Measurements from ENCODE around the gene DAB1. TPM values are rescaled to one million over a fixed set of nuclear protein-coding genes. Genes with fewer than 3 reads are reported as not detected.

Gene DAB1
- total RNA-seq, 2 donors from 2014 or later = 78.3 to 118 TPM

DNA sequence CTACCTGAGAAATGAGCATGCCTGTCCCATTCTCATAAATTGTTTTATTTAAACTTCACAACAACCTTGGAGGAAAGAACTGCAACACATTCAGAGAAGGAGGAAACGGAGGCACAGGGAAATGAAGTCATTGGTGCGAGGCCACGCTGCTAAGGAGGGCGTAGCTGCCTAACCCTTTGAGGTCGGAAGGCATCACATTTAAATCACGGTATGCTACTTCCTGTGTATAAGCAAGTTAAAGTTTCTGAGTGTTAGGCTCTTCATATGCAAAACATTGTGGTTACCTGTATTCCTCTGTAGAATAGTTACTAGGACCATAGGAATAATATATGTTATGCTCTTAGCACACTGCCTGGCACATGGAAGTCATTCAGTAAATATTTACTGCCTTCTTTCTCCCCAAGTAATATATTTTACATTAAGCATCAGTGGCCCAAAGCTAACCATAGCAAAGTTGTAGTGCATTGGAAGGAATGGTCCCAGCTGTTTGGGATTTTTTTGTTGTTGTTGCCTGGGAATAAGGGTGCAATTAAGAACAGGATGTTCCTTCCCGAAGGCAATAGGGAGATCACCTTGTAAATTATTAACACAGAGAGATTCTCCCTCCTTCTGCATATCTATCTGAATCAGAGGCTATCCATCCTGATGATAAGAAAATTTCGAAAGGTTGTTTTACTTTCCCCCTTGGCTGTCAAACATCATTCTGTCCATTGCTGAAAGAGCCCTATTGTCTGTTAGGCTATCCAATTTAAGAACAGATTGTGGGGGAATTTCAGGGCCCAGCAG, 265.8 kb downstream of the DAB1 start:
- DNase-seq (ENCODE audit: low spot score) = no peak
- intact Hi-C loops (cut with DNase I) = no loop called here

- intact Hi-C loops (cut with DNase I) = no loop called here
- no peak for DNase-seq (ENCODE audit: low spot score)
These were observed 267.0 kb downstream of the DAB1 start for GRCh38 chr1:57156907-57157306.

DNA sequence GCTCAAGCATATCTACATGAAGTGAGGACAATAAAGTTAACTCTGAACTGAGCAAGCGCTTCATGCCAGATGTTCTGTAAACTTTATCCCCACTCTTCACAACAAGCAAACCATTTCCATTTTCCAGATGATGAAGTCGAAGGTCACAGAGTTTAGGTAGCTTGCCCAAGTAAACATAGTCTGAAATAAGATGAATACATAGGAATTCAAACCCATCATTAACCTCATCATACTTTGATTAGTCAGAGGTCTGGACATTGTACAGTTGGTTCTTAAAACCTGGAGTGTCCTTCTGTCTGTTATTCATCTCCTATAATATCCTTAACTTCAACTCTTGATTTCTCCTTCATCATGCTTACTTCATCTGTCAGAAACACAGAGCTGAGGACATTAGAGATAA, 277.8 kb downstream of the DAB1 start:
- intact Hi-C loops (cut with DNase I) = no loop called here
- DNase-seq (ENCODE audit: low spot score) = no peak

- intact Hi-C loops (cut with DNase I) = no loop called here
- no peak for DNase-seq (ENCODE audit: low spot score)
These were observed 280.9 kb downstream of the DAB1 start for GRCh38 chr1:57142999-57143398.

GRCh38 chr1:57142169-57142568, 281.7 kb downstream of the DAB1 start:
- DNase-seq (ENCODE audit: low spot score) = no peak
- intact Hi-C loops (cut with DNase I) = no loop called here

DNA sequence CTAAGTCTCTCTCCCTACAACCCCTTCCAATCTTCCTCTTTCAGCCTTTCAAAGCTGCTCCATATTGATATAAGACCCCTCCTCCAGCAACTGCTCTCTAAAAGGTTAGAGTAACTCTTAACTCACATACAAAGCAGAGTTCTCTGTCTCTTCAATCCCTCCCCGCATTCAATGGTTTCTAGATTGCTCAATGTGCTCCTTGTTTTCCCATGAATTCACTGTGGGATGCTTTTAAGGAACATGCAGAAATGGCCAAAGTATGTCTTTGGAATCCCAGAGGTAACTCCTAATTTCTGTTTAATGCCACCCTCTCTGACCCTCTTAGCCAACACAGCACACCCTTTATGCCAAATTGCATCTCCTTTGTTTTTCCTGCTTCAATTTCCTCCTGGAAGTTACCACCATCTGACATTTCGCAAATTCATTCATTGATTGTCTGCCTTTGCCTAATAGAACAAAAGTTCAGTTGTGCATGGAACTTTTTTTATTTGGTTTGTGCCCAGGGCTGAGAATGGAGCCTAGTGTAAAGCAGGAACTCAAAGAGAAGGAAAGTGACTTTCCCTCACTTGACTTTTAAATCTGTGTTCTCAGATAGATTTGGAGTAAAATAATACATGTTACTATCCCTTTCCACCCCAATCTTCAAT, 285.3 kb downstream of the DAB1 start:
- intact Hi-C loops (cut with DNase I) = no loop called here
- no peak for DNase-seq (ENCODE audit: low spot score)

GRCh38 chr1:57137980-57138379, 285.9 kb downstream of the DAB1 start:
- no peak for DNase-seq (ENCODE audit: low spot score)
- intact Hi-C loops (cut with DNase I) = no loop called here

DNA sequence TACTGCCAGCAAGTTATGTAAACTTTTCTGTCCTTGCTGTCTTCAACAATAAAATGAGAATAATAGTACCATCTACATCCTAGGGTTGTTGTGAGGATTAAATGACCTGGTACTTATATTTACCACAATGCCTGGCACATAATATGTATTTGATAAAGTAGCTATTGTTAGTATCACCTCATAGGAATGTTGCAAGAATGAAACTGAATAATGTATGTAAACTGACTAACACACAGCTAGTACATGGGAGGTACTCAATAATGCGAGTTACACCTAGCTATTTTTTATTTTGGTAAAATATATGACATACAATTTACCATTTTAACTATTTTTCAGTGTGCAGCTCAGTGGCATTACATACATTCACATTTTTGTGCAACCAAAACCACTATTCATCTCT, 289.1 kb downstream of the DAB1 start:
- intact Hi-C loops (cut with DNase I) = no loop called here

GRCh38 chr1:57133686-57134085, 290.2 kb downstream of the DAB1 start:
- DNase-seq (ENCODE audit: low spot score) = no peak
- intact Hi-C loops (cut with DNase I) = no loop called here

More for the DNA sequence above, 289.1 kb downstream of the DAB1 start:
- no peak for DNase-seq (ENCODE audit: low spot score)

- intact Hi-C loops (cut with DNase I) = no loop called here
- no peak for DNase-seq (ENCODE audit: low spot score)
These were observed 290.8 kb downstream of the DAB1 start for GRCh38 chr1:57132993-57133622.

GRCh38 chr1:57131701-57132394, 292.0 kb downstream of the DAB1 start:
- intact Hi-C loops (cut with DNase I) = no loop called here
- DNase-seq (ENCODE audit: low spot score) = no peak

DNA sequence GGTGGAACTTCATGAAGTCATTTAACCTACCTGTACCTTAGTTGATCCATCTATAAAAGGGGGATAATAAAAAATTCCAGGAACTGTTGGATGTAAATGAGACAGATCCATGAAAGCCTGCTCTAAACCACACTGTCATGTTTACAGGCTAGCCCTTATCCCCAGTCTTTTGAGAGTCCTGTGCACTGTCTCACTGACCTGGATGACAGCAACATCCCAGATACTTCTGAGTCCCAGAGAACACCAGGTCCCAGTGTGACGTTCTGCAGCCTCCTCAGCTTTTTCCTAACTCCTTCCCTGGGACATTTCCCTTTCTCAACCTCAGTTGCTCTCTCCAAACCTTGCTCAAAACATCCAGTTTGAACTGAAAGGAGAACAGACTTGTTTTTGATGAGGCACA, 292.6 kb downstream of the DAB1 start:
- no peak for DNase-seq (ENCODE audit: low spot score)
- intact Hi-C loops (cut with DNase I) = no loop called here

- intact Hi-C loops (cut with DNase I) = loop anchor here in 1 of 2 donors (10.0 kb wide), 1 partner anchor 65 kb away; no protein-coding TSS in a partner anchor
- no peak for DNase-seq (ENCODE audit: low spot score)
These were observed 294.0 kb downstream of the DAB1 start for GRCh38 chr1:57129865-57130264.

- intact Hi-C loops (cut with DNase I) = loop anchor here in 1 of 2 donors (10.0 kb wide), 1 partner anchor 63 kb away; no protein-coding TSS in a partner anchor
- no peak for DNase-seq (ENCODE audit: low spot score)
These were observed 295.9 kb downstream of the DAB1 start for GRCh38 chr1:57127976-57128375.

DNA sequence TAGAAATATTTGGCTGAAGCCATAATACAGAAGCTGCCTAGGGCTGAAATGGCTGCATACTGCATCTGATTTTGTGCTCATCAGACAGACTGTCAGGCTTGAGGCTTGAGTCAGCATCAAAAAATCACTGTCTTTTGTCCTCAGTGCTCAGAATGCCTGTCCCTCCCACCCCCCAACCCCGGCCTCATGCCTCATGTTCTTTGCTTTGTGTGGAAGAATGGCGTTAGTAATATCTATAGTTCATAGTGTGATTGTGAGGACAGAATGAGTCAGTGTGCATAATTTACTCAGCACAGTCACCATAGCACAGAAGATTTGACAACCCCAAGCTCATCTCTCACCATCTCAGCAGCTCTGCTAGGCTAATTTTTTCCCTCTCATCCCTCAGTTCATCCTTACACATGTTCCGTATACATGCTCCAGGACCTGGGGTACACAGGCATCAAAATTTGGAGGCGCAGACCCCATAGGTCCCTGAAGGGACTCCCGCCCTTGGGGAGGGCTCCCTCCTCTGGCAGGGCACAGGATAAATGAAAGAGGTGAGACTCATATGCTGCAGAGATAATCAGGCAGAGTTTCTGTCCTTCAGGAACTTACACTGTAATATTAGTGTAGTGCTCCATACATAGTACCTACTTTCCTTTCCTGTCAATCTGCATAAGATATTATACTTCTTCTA, 299.0 kb downstream of the DAB1 start:
- intact Hi-C loops (cut with DNase I) = loop anchor here in 1 of 2 donors (10.0 kb wide), 1 partner anchor 60 kb away; no protein-coding TSS in a partner anchor
- DNase-seq (ENCODE audit: low spot score) = no peak

DNA sequence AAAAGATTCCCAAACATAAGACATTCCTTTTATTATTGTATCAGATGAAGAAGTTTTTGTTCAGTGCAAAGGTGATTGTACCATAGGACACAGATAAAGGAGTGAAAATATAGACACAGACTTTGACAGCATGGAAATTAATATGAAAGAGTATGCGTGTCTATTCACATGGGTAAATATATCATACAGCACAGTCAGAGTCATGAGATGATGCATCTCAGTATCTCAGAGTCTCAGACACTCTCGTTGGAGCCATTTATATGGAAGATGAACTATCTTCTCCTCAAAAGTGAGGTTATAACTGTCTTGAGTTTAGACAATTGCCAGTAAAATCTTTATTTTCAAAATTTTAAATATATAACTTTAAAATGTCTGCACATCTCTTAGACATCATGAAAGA, 299.7 kb downstream of the DAB1 start:
- DNase-seq (ENCODE audit: low spot score) = no peak
- intact Hi-C loops (cut with DNase I) = loop anchor here in 1 of 2 donors (10.0 kb wide), 1 partner anchor 59 kb away; no protein-coding TSS in a partner anchor

DNA sequence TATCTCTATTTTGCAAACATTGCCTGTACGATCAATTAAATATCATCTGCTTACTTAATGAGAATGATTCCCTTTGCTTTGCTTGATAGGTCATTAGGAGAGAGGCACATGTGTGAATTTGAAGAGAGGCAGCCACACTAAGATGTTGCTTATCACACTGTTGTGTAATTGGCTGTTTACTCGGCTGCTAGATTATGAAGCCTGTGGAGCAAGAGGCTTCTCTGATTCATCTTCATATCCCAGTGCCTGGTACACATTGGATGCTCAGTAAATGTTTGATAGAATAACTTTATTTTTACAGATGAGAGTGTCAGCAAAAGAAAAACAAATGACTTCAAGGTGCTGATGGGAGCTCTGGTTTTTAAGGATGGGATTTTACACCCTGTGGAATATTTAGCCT, 301.8 kb downstream of the DAB1 start:
- intact Hi-C loops (cut with DNase I) = loop anchor here in 1 of 2 donors (10.0 kb wide), 1 partner anchor 57 kb away; no protein-coding TSS in a partner anchor

DNA sequence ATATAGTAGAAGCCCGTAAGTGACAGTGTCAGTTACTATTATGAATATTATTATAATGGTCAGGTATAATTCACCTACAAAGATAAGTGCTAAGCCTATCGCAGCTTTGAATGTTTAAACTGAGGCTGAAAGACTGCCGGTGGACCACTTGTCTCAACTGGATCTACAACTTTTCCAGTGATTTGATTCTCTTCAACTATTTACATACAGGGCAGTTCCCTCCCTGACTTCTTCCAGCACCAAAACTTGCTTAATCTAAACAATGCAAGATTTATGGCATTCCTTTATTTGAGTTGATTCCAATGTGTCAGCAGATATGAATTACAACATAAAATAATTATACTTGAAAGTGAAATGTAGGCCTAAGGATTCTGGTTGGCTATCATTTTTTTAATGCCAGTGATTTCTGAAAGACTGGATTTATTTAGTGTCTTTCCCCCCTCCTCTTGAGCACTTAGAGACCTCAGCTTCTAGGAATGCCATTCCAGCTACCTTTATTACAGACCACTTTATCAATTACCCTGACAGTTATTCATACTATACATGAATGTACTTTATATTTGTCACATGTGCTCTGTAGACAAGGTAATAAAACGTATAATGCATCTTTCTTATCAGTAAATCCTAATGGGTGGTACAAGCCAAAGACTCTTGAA, 304.8 kb downstream of the DAB1 start:
- intact Hi-C loops (cut with DNase I) = no loop called here
- DNase-seq (ENCODE audit: low spot score) = no peak

More for the DNA sequence above, 301.8 kb downstream of the DAB1 start:
- no peak for DNase-seq (ENCODE audit: low spot score)
